Central memory CD8-positive, alpha-beta T cell (primary cell): ENCODE data around the gene FBXW12.

Source experiments
- ATAC-seq: fragments of 150-1000 bp; cut with Tn5 transposase; replicated peaks from 2 replicates; pipeline ENCODE4 v1.10.0; 2022; ENCODE audit warnings: mild to moderate bottlenecking, moderate FRiP score, moderate number of reproducible peaks; ENCODE audit not compliant: poor library complexity, severe bottlenecking; ENCODE audit errors: extremely low read depth
- DNase-seq, 2 donors: peaks; one replicate each; pipeline ENCODE4 v3.0.0; 2021; ENCODE audit warnings: low spot score in 2 of 2
- H3K27ac Mint-ChIP-seq: one replicate; pipeline ENCODE4 v1.8.0; 2022; ENCODE audit warnings: low read depth, mild to moderate bottlenecking, moderate library complexity, mixed read lengths
- H3K27me3 Mint-ChIP-seq: one replicate; pipeline ENCODE4 v1.8.0; 2022; ENCODE audit warnings: mixed read lengths
- H3K36me3 Mint-ChIP-seq: one replicate; pipeline ENCODE4 v1.8.0; 2022; ENCODE audit warnings: mild to moderate bottlenecking, moderate library complexity, mixed read lengths; ENCODE audit not compliant: insufficient read depth
- H3K4me1 Mint-ChIP-seq: one replicate; pipeline ENCODE4 v1.8.0; 2022; ENCODE audit warnings: mixed read lengths
- H3K4me3 Mint-ChIP-seq: one replicate; pipeline ENCODE4 v1.8.0; 2022; ENCODE audit warnings: mild to moderate bottlenecking, moderate library complexity, mixed read lengths
- H3K9me3 Mint-ChIP-seq: one replicate; pipeline ENCODE4 v1.8.0; 2022; ENCODE audit warnings: mixed read lengths

Gene FBXW12

GRCh38 chr3:48431224-48432029, 59.4 kb downstream of the FBXW12 start:
- no peak for DNase-seq
- peaks cover 2% of the 10 kb centered on the region for H3K36me3 Mint-ChIP-seq
- peak overlapping the region; percentile 84 for H3K4me3 Mint-ChIP-seq
- no peaks in the 10 kb centered on the region for H3K9me3 Mint-ChIP-seq
- peaks cover 18% of the 10 kb centered on the region for H3K4me1 Mint-ChIP-seq
- no peak overlapping the region for H3K27ac Mint-ChIP-seq
- no peaks in the 10 kb centered on the region for H3K27me3 Mint-ChIP-seq
- ATAC-seq, result no peak

- no peak for ATAC-seq
- H3K36me3 Mint-ChIP-seq, result peaks cover 2% of the 10 kb centered on the region
- H3K9me3 Mint-ChIP-seq, result no peaks in the 10 kb centered on the region
- peaks cover 21% of the 10 kb centered on the region for H3K4me1 Mint-ChIP-seq
- H3K27me3 Mint-ChIP-seq, result no peaks in the 10 kb centered on the region
- no peak for DNase-seq
- H3K4me3 Mint-ChIP-seq, result no peak overlapping the region
- no peak overlapping the region for H3K27ac Mint-ChIP-seq
Observed at GRCh38 chr3:48432411-48433371, 60.7 kb downstream of the FBXW12 start.

GRCh38 chr3:48433472-48434118, 61.6 kb downstream of the FBXW12 start:
- Mint-ChIP-seq H3K9me3 (no peaks in the 10 kb centered on the region), H3K4me3 (no peak overlapping the region), H3K4me1 (peaks cover 26% of the 10 kb centered on the region), H3K27me3 (no peaks in the 10 kb centered on the region), H3K27ac (no peak overlapping the region), H3K36me3 (peaks cover 2% of the 10 kb centered on the region)
- ATAC-seq (no peak), DNase-seq (no peak)

GRCh38 chr3:48434591-48435222, 62.7 kb downstream of the FBXW12 start:
- DNase-seq (no peak), ATAC-seq (no peak)
- no peak overlapping the region for H3K27ac Mint-ChIP-seq
- H3K36me3 Mint-ChIP-seq, result peaks cover 4% of the 10 kb centered on the region
- H3K4me3 Mint-ChIP-seq, result no peak overlapping the region
- no peaks in the 10 kb centered on the region for H3K9me3 Mint-ChIP-seq
- H3K4me1 Mint-ChIP-seq, result peaks cover 27% of the 10 kb centered on the region
- no peaks in the 10 kb centered on the region for H3K27me3 Mint-ChIP-seq

GRCh38 chr3:48435223-48435595, 63.2 kb downstream of the FBXW12 start:
- Mint-ChIP-seq H3K4me3 (no peak overlapping the region), H3K4me1 (peaks cover 27% of the 10 kb centered on the region), H3K36me3 (peaks cover 6% of the 10 kb centered on the region), H3K27ac (no peak overlapping the region), H3K9me3 (no peaks in the 10 kb centered on the region), H3K27me3 (no peaks in the 10 kb centered on the region)
- DNase-seq, result no peak
- ATAC-seq, result no peak

- peaks cover 13% of the 10 kb centered on the region for H3K36me3 Mint-ChIP-seq
- H3K27ac Mint-ChIP-seq, result no peak overlapping the region
- peaks cover 28% of the 10 kb centered on the region for H3K4me1 Mint-ChIP-seq
- H3K27me3 Mint-ChIP-seq, result no peaks in the 10 kb centered on the region
- no peaks in the 10 kb centered on the region for H3K9me3 Mint-ChIP-seq
- ATAC-seq, result peak; percentile 29
- H3K4me3 Mint-ChIP-seq, result no peak overlapping the region
- peak; percentile 76 to 81 for DNase-seq
Observed at GRCh38 chr3:48435774-48436476, 63.9 kb downstream of the FBXW12 start.

GRCh38 chr3:48436477-48436787, 64.4 kb downstream of the FBXW12 start:
- ATAC-seq (no peak), DNase-seq (no peak)
- Mint-ChIP-seq H3K27ac (no peak overlapping the region), H3K4me3 (no peak overlapping the region), H3K36me3 (peaks cover 18% of the 10 kb centered on the region), H3K27me3 (no peaks in the 10 kb centered on the region), H3K9me3 (no peaks in the 10 kb centered on the region), H3K4me1 (peaks cover 30% of the 10 kb centered on the region)

- H3K27ac Mint-ChIP-seq, result no peak overlapping the region
- no peak for DNase-seq
- peaks cover 22% of the 10 kb centered on the region for H3K36me3 Mint-ChIP-seq
- no peaks in the 10 kb centered on the region for H3K9me3 Mint-ChIP-seq
- no peak for ATAC-seq
- H3K4me3 Mint-ChIP-seq, result no peak overlapping the region
- no peaks in the 10 kb centered on the region for H3K27me3 Mint-ChIP-seq
- peaks cover 34% of the 10 kb centered on the region for H3K4me1 Mint-ChIP-seq
Observed at GRCh38 chr3:48436855-48437254, 64.8 kb downstream of the FBXW12 start.

- no peaks in the 10 kb centered on the region for H3K27me3 Mint-ChIP-seq
- ATAC-seq, result no peak
Observed at GRCh38 chr3:48437812-48438211, 65.8 kb downstream of the FBXW12 start.

GRCh38 chr3:48439820-48440589, 68.0 kb downstream of the FBXW12 start, which contains the start of the genes CCDC51 and TMA7:
Gene CCDC51, minus strand, starts transcription at chr3:48440119. Its CDS starts 4,991 bp downstream, at chr3:48435128.
Gene TMA7, plus strand, starts transcription at chr3:48440257. Its CDS starts 40 bp downstream, at chr3:48440297.
- H3K36me3 Mint-ChIP-seq, result peaks cover 50% of the 10 kb centered on the region
- H3K4me3 Mint-ChIP-seq, result peak within 1 kb of the TSS; percentile 93
- DNase-seq, result peak; percentile 95
- peak; percentile 96 for ATAC-seq
- no peaks in the 10 kb centered on the region for H3K27me3 Mint-ChIP-seq
- peaks cover 29% of the 10 kb centered on the region for H3K4me1 Mint-ChIP-seq
- no peaks in the 10 kb centered on the region for H3K9me3 Mint-ChIP-seq
- peak within 1 kb of the TSS; percentile 99 for H3K27ac Mint-ChIP-seq

More at GRCh38 chr3:48437812-48438211, 65.8 kb downstream of the FBXW12 start:
- no peak overlapping the region for H3K4me3 Mint-ChIP-seq
- no peak for DNase-seq
- peaks cover 35% of the 10 kb centered on the region for H3K4me1 Mint-ChIP-seq
- H3K9me3 Mint-ChIP-seq, result no peaks in the 10 kb centered on the region
- H3K27ac Mint-ChIP-seq, result peak overlapping the region; percentile 84
- H3K36me3 Mint-ChIP-seq, result peaks cover 32% of the 10 kb centered on the region

- ATAC-seq (peak; percentile 5), DNase-seq (no peak)
- Mint-ChIP-seq H3K27me3 (no peaks in the 10 kb centered on the region), H3K9me3 (no peaks in the 10 kb centered on the region), H3K4me1 (peaks cover 30% of the 10 kb centered on the region), H3K27ac (peak overlapping the region; percentile 99), H3K4me3 (peak overlapping the region; percentile 93), H3K36me3 (peaks cover 50% of the 10 kb centered on the region)
Observed at GRCh38 chr3:48440590-48440958, 68.6 kb downstream of the FBXW12 start.
